Bone marrow (tissue), 2 donors: ENCODE measurements around the gene SELENOM.
"Not testable (repeated sequence)": the region's sequence is repeated elsewhere in the genome, so short reads cannot be mapped to it uniquely, and the experiment has no call there.

ENCODE experiments used
- DNase-seq, 2 donors: peaks; one replicate each; lab custom pipeline; 2025; lab: John Stamatoyannopoulos, UW

Gene SELENOM

GRCh38 chr22:31105282-31105929 lies 2.0 kb downstream of the SELENOM start:
- no peak for DNase-seq

- no peak for DNase-seq
Measured at GRCh38 chr22:31104869-31105268, 2.5 kb downstream of the SELENOM start.

GRCh38 chr22:31103899-31104694 lies 3.3 kb downstream of the SELENOM start:
- DNase-seq: no peak

- DNase-seq: no peak
Measured at GRCh38 chr22:31103111-31103510, 4.3 kb downstream of the SELENOM start.

GRCh38 chr22:31102441-31103081 lies 4.8 kb downstream of the SELENOM start:
- DNase-seq: no peak

GRCh38 chr22:31100762-31101525 lies 6.4 kb downstream of the SELENOM start:
- no peak for DNase-seq

GRCh38 chr22:31099841-31100761 lies 7.3 kb downstream of the SELENOM start:
- no peak for DNase-seq

- DNase-seq: no peak
Measured at GRCh38 chr22:31099386-31099785, 8.0 kb downstream of the SELENOM start.

GRCh38 chr22:31098632-31099110 lies 8.7 kb downstream of the SELENOM start:
- no peak for DNase-seq

- no peak for DNase-seq
Measured at GRCh38 chr22:31097941-31098631, 9.3 kb downstream of the SELENOM start.

GRCh38 chr22:31097539-31097938 lies 9.8 kb downstream of the SELENOM start:
- DNase-seq: not testable (repeated sequence)

GRCh38 chr22:31096657-31097279 lies 10.6 kb downstream of the SELENOM start:
- no peak for DNase-seq

GRCh38 chr22:31095637-31096249 lies 11.6 kb downstream of the SELENOM start:
- no peak for DNase-seq

GRCh38 chr22:31094741-31095140 lies 12.6 kb downstream of the SELENOM start:
- no peak for DNase-seq

GRCh38 chr22:31094021-31094551 lies 13.3 kb downstream of the SELENOM start:
- no peak for DNase-seq

GRCh38 chr22:31093086-31093850 lies 14.1 kb downstream of the SELENOM start:
- no peak for DNase-seq

- DNase-seq: no peak
Measured at GRCh38 chr22:31092161-31092560, 15.2 kb downstream of the SELENOM start.
